Measurements from ENCODE around the gene MBNL2. TPM values are rescaled to one million over a fixed set of nuclear protein-coding genes. Genes with fewer than 3 reads are reported as not detected.

Gene MBNL2
- total RNA-seq, 2 experiments from 2014 or later, result 2.7 to 7.4 TPM

GRCh38 chr13:97200081-97200942 is 21.8 kb upstream of the MBNL2 start:
- H2AFZ ChIP-seq (ENCODE audit: low read length), result no peak overlapping the region
- no peak overlapping the region for H3K4me2 ChIP-seq (ENCODE audit: low read length)
- TF ChIP-seq CTCF (conservative IDR thresholded peaks at IDR 0.05; ENCODE audit: low read length), result no peak
- TF ChIP-seq EZH2phosphoT487 (IDR thresholded peaks at IDR 0.05; ENCODE audit: borderline replicate concordance, low read depth, low read length), result no peak
- H3K9me2 ChIP-seq (ENCODE audit: insufficient read depth, low read length), result no peaks in the 10 kb centered on the region
- DNase-seq (ENCODE audit: low spot score), result no peak
- no peaks in the 10 kb centered on the region for H3K4me1 ChIP-seq (ENCODE audit: insufficient read depth, low read length, poor library complexity, severe bottlenecking)
- intact Hi-C loops (cut with micrococcal nuclease; ENCODE audit: unreplicated experiment), result no loop called here
- BruUV-seq (replicated peaks), result no TSS peak
- ChIA-PET CTCF (ENCODE audit: unreplicated experiment) (no interaction called here), POLR2A (interaction anchor here (0.6 to 0.9 kb wide), 3 partner anchors 40 to 126 kb away, joined by 3 to 5 read pairs (median 3); no protein-coding TSS in a partner anchor)
- no peak overlapping the region for H3K27ac ChIP-seq (ENCODE audit: low read depth, low read length, poor library complexity, severe bottlenecking)
- H3K9me3 ChIP-seq (ENCODE audit: low read length), result no peaks in the 10 kb centered on the region
- no peaks in the 10 kb centered on the region for H3K36me3 ChIP-seq (ENCODE audit: insufficient read depth, low read length)
- H3K4me3 ChIP-seq (ENCODE audit: low read depth, low read length, poor library complexity, severe bottlenecking), result no peak overlapping the region
- no peaks in the 10 kb centered on the region for H3K79me2 ChIP-seq (ENCODE audit: insufficient read depth, low read depth, low read length)
- H4K20me1 ChIP-seq (ENCODE audit: insufficient read depth, low read length), result no peaks in the 10 kb centered on the region

DNA sequence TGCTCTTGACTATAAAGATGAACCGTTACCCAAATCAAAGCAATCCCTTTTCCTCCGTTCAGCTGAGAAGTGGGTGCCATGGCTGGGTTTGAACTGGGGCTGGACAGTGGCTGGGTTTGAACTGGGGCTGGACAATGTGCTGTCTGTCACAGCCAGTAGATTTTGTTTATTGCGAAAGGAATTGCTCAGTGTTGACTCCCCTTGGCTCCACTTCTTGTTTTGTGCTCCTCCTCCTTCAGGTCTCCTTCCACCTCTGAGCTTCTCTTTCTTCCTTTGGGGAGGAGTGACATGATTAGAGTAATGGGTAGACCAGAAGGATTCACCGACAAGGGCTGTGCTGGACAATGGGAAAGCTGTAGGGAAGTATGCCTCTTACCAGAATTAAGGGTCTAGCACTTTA is 19.4 kb upstream of the MBNL2 start:
- POLR2A ChIA-PET, result no interaction called here
- intact Hi-C loops (cut with micrococcal nuclease; ENCODE audit: unreplicated experiment), result no loop called here
- H4K20me1 ChIP-seq (ENCODE audit: insufficient read depth, low read length), result no peaks in the 10 kb centered on the region

More for the DNA sequence above, 19.4 kb upstream of the MBNL2 start:
- Histone ChIP-seq H3K27ac (ENCODE audit: low read depth, low read length, poor library complexity, severe bottlenecking) (no peak overlapping the region), H3K4me3 (ENCODE audit: low read depth, low read length, poor library complexity, severe bottlenecking) (no peak overlapping the region), H3K4me2 (ENCODE audit: low read length) (no peak overlapping the region), H3K79me2 (ENCODE audit: insufficient read depth, low read depth, low read length) (no peaks in the 10 kb centered on the region), H3K36me3 (ENCODE audit: insufficient read depth, low read length) (no peaks in the 10 kb centered on the region), H3K9me3 (ENCODE audit: low read length) (no peaks in the 10 kb centered on the region), H3K9me2 (ENCODE audit: insufficient read depth, low read length) (no peaks in the 10 kb centered on the region), H2AFZ (ENCODE audit: low read length) (no peak overlapping the region), H3K4me1 (ENCODE audit: insufficient read depth, low read length, poor library complexity, severe bottlenecking) (no peaks in the 10 kb centered on the region)
- no peak for DNase-seq (ENCODE audit: low spot score)
- no TSS peak for BruUV-seq (replicated peaks)
- CTCF ChIA-PET (ENCODE audit: unreplicated experiment), result no interaction called here
- TF ChIP-seq CTCF (conservative IDR thresholded peaks at IDR 0.05; ENCODE audit: low read length) (no peak), EZH2phosphoT487 (IDR thresholded peaks at IDR 0.05; ENCODE audit: borderline replicate concordance, low read depth, low read length) (no peak)

Data from OCI-LY7 (cell line).